Fibroblast of pulmonary artery (primary cell): Measurements from ENCODE around the gene LMNTD2.

ENCODE experiments used
- DNase-seq: peaks from one replicate; pipeline ENCODE4 v3.0.0-alpha.2; 2010; ENCODE audit warnings: low read depth
- H3K4me3 ChIP-seq: replicated peaks from 2 replicates; pipeline ENCODE4 v1.5.1; 2011; ENCODE audit warnings: low read depth, mild to moderate bottlenecking, control low read depth, low read length, moderate library complexity
- TF ChIP-seq, protein P1 (sequence below): IDR thresholded peaks from 2 replicates; pipeline ENCODE4 v1.5.1; 2011; ENCODE audit warnings: mild to moderate bottlenecking, control low read depth, low read length, inconsistent platforms; ENCODE audit errors: missing control alignments

The LMNTD2 gene

DNA sequence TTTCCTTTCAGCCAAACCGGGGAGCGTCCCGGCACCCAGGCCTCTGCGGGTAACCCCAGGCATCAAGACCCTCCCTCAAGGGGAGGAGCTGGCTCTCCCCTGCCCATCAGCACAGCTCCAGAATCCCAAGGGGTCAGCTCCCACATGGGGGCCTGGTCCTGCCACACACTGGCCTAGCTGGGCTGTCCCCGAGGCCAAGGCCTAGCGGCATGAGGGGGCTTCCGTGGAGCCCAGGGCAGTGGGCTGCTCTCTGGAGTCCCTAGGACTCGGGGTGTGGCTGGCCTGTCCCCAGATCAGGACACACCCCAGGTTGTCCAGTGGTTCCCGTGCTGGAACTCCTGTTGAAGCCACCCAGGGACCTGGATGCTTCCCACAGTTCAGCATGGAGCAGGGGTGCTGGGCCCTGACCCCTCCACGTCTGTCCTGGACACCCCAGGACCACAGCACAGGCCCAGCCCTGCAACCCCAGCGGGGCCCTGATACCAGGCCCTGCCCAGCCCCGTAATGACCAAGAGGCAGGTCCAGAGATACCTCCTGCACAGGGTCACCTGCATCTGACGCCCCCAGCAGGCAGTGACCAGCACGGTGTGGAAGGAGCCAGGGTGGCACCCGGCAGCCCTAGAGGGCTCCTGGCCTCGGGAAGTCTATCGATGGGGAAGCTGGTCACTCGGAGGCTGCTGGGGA is 30.7 kb downstream of the LMNTD2 start:
- TF ChIP-seq, protein P1, sequence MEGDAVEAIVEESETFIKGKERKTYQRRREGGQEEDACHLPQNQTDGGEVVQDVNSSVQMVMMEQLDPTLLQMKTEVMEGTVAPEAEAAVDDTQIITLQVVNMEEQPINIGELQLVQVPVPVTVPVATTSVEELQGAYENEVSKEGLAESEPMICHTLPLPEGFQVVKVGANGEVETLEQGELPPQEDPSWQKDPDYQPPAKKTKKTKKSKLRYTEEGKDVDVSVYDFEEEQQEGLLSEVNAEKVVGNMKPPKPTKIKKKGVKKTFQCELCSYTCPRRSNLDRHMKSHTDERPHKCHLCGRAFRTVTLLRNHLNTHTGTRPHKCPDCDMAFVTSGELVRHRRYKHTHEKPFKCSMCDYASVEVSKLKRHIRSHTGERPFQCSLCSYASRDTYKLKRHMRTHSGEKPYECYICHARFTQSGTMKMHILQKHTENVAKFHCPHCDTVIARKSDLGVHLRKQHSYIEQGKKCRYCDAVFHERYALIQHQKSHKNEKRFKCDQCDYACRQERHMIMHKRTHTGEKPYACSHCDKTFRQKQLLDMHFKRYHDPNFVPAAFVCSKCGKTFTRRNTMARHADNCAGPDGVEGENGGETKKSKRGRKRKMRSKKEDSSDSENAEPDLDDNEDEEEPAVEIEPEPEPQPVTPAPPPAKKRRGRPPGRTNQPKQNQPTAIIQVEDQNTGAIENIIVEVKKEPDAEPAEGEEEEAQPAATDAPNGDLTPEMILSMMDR: no peak
- DNase-seq: no peak
- no peak overlapping the region for H3K4me3 ChIP-seq

- no peak for DNase-seq
- TF ChIP-seq, protein P1: no peak
These were observed 31.5 kb downstream of the LMNTD2 start for GRCh38 chr11:528815-529727.

DNA sequence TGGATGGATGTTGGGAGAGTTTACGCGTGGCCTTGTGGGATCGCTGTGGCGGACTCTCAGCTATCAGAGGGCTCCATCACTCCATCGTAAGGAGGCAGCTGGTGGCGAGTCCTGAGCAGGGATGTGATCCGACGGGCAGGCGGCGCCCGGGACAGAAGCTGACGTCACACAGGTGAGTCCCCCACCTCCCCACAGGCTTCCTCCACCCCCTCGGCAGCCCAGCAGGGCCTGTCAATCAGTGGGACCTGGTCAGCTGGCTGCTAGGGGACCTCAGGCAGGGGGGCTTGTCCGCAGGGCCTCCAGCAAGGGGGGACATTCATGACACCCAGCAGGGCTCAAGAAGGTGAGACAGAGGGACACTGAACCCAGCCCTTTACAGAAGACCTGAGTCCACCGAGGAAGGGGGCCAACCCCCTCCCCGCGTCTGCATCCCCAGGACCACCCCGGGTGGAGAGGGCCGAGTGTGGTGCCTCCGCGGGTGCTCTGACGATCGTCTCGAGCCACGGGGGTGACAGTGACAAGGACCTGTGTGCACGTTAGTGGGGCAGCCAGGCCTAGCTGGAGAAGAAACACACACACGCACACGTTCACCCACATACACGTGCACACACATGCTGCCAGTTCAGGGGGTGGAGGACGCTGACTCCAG is 32.2 kb downstream of the LMNTD2 start:
- H3K4me3 ChIP-seq: no peak overlapping the region
- TF ChIP-seq, protein P1: no peak
- DNase-seq: no peak

More at GRCh38 chr11:528815-529727, 31.5 kb downstream of the LMNTD2 start:
- H3K4me3 ChIP-seq: no peak overlapping the region

GRCh38 chr11:526192-526591 is 34.3 kb downstream of the LMNTD2 start:
- TF ChIP-seq, protein P1: no peak
- DNase-seq: no peak
- H3K4me3 ChIP-seq: no peak overlapping the region

DNA sequence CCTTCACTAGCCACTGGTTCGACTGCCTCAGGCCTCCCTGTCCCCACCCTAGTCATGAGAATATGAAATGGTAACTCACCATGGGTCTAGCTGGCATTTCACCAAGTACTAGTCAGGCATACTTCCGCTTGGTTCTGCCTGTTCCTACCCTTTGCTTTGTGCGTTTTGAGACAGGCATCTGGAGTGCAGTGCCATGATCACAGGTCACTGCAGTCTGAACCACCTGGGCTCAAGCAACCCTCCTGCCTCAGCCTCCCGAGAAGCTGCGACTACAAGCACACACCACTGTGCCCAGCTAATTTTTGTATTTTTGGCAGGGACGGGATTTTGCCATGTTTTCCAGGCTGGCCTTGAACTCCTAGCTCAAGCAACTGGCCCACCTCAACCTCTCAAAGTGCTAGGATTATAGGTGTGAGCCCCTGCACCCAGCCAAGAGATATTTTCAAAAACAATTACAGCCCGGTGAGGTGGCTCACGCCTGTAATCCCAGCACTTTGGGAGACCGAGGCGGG is 39.3 kb downstream of the LMNTD2 start:
- TF ChIP-seq, protein P1: no peak
- no peak for DNase-seq
- no peak overlapping the region for H3K4me3 ChIP-seq

DNA sequence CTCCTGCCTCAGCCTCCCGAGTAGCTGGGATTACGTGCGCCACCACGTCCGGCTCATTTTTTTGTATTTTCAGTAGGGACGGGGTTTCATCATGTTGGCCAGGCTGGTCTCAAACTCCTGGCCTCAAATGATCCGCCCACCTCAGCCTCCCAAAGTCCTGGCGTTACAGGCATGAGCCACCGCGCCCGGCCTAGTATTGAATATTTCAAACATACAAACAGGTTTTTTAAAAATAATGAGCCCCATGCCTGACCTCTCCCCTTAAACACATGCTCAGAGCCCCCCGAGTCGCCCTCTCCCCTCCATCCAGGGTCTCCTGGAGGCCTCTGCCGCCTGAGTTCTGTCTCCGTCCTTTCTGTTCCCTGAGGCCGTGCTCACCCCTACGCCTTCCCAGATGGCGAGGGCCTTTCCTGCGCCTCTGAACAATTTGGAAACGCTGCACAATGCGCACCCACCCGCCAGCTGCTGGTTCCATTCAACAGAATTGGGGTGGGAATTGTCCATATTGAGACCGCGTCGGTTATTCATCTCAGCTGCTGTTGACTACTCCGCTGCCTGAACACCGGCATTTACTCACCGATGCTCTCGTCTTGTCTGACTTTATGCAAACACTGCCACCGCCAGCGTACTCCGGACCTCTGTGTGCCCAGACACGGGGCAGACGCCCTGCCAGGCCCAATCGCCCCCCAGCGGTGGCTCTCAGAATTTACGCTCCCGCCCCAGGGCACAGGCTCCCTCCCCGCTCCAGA is 39.9 kb downstream of the LMNTD2 start:
- H3K4me3 ChIP-seq: no peak overlapping the region
- no peak for DNase-seq
- TF ChIP-seq, protein P1: no peak
